Measurements from ENCODE around the gene BLOC1S1. TPM values are rescaled to one million over a fixed set of nuclear protein-coding genes. Genes with fewer than 3 reads are reported as not detected.

The BLOC1S1 gene
- total RNA-seq, 1 experiment from 2014 or later, result 85.5 TPM

- CTCF ChIA-PET, result no interaction called here
- intact Hi-C loops (cut with micrococcal nuclease), result no loop called here
- Histone ChIP-seq H3K36me3 (ENCODE audit: control insufficient read depth in 1 of 2, insufficient read depth in 2 of 2, low read length in 2 of 2) (peaks cover 9 to 41% of the 10 kb centered on the region in 2 experiments; a peak in 3 of 4 replicates), H3K79me2 (ENCODE audit: insufficient read depth, low read length) (peaks cover 22% of the 10 kb centered on the region), H3K4me2 (ENCODE audit: low read length) (peak overlapping the region; percentile 95), H3K9me3 (ENCODE audit: control insufficient read depth in 1 of 2, insufficient read depth in 1 of 2, low read depth in 1 of 2, low read length in 2 of 2) (no peaks in the 10 kb centered on the region), H3K27ac (ENCODE audit: low read depth, low read length) (peak overlapping the region; percentile 94), H3K9me2 (ENCODE audit: insufficient read depth) (no peaks in the 10 kb centered on the region), H2AFZ (ENCODE audit: low read depth, low read length, poor library complexity, severe bottlenecking) (no peak overlapping the region), H3K4me1 (ENCODE audit: control insufficient read depth in 1 of 2, insufficient read depth in 2 of 2, low read length in 2 of 2) (peaks cover 17 to 45% of the 10 kb centered on the region in 2 experiments), H4K20me1 (ENCODE audit: insufficient read depth) (no peaks in the 10 kb centered on the region), H3K4me3 (replicated peaks in 1 of 2; ENCODE audit: low read depth in 1 of 2, low read length in 2 of 2) (peak overlapping the region; percentile 88 to 96), H3K27me3 (ENCODE audit: insufficient read depth, low read length) (no peaks in the 10 kb centered on the region), H3K9ac (ENCODE audit: low read length) (peak overlapping the region; percentile 93)
- TF ChIP-seq ZFX (IDR thresholded peaks at IDR 0.05) (no peak), SP1 (IDR thresholded peaks at IDR 0.05; ENCODE audit: low read depth) (no peak), EZH2phosphoT487 (IDR thresholded peaks at IDR 0.05; ENCODE audit: borderline replicate concordance) (no peak), POLR2AphosphoS5 (IDR thresholded peaks at IDR 0.05; ENCODE audit: low read depth, low read length) (no peak), TCF7L2 (IDR thresholded peaks at IDR 0.05; ENCODE audit: borderline replicate concordance, extremely low read depth, insufficient read depth, insufficient read length) (no peak), SIN3A (IDR thresholded peaks at IDR 0.05; ENCODE audit: low read depth) (no peak), ZNF274 (IDR thresholded peaks at IDR 0.05; ENCODE audit: low read depth, low read length) (no peak), ELF1 (IDR thresholded peaks at IDR 0.05; ENCODE audit: borderline replicate concordance, low read depth) (no peak), CBX3 (IDR thresholded peaks at IDR 0.05; ENCODE audit: low read depth) (no peak)
- TF ChIP-seq, protein P1, sequence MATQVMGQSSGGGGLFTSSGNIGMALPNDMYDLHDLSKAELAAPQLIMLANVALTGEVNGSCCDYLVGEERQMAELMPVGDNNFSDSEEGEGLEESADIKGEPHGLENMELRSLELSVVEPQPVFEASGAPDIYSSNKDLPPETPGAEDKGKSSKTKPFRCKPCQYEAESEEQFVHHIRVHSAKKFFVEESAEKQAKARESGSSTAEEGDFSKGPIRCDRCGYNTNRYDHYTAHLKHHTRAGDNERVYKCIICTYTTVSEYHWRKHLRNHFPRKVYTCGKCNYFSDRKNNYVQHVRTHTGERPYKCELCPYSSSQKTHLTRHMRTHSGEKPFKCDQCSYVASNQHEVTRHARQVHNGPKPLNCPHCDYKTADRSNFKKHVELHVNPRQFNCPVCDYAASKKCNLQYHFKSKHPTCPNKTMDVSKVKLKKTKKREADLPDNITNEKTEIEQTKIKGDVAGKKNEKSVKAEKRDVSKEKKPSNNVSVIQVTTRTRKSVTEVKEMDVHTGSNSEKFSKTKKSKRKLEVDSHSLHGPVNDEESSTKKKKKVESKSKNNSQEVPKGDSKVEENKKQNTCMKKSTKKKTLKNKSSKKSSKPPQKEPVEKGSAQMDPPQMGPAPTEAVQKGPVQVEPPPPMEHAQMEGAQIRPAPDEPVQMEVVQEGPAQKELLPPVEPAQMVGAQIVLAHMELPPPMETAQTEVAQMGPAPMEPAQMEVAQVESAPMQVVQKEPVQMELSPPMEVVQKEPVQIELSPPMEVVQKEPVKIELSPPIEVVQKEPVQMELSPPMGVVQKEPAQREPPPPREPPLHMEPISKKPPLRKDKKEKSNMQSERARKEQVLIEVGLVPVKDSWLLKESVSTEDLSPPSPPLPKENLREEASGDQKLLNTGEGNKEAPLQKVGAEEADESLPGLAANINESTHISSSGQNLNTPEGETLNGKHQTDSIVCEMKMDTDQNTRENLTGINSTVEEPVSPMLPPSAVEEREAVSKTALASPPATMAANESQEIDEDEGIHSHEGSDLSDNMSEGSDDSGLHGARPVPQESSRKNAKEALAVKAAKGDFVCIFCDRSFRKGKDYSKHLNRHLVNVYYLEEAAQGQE (IDR thresholded peaks at IDR 0.05; ENCODE audit: low read depth), result no peak
- no peak for ATAC-seq
- no TSS peak for BruUV-seq (replicated peaks)
- RAD21 ChIA-PET (ENCODE audit: low non-redundant PET in 1 of 2, low total read pairs in 2 of 2, uncharacterized antibody in 2 of 2, unreplicated experiment in 2 of 2), result no interaction called here
- POLR2A ChIA-PET, result no interaction called here
- no peak for DNase-seq (ENCODE audit: low read depth, low spot score)
Measured at GRCh38 chr12:55726971-55727370, 11.1 kb downstream of the BLOC1S1 start.
